ENCODE measurements around the gene TMEM138.

TMEM138 gene

DNA sequence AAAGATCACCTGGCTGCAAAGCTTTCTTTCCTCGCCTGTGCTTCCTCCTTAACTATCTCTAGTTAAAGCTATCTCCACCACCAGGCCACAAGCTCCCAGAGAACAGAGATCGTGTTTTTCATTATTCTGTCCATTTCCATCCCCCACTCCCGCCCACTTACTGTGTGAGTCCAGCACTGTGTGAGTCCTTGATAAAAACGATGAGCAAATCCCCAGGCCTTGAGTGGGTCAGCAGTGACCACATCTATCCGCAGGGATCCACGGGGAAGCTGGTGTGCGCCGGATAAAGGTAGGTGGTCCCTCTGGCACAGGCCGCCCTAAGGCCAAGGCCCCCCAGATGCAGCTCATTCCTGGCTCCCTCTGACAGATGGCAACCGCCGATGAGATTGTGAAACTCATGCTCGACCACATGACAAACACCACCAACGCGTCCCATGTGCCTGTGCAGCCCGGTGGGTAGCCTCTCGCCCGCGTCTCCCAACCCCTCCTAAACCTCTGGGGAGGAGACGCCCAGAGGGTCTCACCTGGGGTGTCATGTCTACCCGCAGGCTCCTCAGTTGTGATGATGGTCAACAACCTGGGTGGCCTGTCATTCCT is 19.9 kb upstream of the TMEM138 start:
- no peak for DNase-seq

- DNase-seq: no peak
Observed at GRCh38 chr11:61343792-61344745, 18.1 kb upstream of the TMEM138 start.

- no peak for DNase-seq
Observed at GRCh38 chr11:61345170-61345610, 17.0 kb upstream of the TMEM138 start.

- no peak for DNase-seq
Observed at GRCh38 chr11:61345954-61346843, 16.0 kb upstream of the TMEM138 start.

DNA sequence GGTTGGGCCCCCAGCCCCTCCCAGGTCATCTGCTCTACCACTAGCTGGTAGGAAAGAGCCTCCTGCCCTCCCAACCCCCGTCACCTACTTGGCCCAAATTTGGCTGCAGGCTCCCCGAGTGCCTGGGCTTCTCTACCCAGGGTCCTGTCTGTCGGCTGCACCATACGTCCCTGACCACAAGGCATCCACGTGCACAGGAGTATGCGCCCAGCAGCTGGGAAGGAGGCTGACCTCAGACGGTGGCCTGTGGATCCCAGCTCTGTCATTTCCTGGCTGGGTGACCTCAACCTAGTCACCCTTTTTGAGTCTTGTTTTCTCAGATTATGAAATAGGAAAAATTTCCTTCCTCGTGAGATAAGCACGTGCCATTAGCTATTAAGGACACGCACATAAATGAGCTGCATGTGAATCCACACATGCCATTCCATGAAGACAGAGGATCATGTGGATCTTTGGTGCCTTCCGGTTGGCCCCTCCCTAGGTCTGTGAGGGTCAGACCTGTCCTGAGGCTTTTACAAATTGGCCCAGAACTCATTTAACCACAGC is 14.2 kb upstream of the TMEM138 start:
- DNase-seq: no peak

GRCh38 chr11:61349189-61349751 is 12.9 kb upstream of the TMEM138 start:
- no peak for DNase-seq

DNA sequence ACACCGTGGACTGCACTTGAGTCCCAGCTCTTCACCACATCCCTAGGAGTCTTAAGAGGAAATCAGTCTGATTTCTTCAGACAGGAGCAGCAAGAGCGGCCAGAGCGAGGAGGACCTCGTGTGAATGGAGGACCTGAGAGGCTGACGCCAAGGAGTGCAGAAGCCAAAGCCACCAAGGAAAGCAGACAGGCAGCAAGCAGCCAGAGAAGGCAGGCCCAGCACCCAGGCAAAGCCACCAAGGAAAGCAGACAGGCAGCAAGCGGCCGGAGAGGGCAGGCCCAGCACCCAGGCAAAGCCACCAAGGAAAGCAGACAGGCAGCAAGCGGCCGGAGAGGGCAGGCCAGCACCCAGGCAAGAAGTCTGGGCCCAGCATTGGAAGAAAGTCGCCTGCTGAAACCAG is 12.3 kb upstream of the TMEM138 start:
- DNase-seq: no peak

DNA sequence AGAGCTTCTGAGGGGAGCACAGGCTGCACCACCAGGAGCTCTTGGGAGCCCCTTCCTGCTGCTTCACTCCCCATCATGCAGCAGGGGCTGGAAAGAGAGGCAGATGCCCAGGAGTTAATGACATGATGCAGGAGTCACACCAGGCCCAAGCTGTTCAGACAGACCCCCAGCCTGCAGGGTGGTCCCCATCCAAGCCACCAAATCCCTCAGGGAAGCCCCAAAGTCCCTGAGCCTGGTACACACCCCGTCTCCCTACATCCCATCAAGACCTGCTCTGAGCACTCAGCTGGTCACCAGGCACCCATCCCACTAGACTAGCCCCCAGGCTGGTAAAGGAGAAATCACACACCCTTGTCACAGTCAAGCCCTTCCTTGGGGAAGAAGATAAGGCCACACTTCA is 11.8 kb upstream of the TMEM138 start:
- no peak for DNase-seq

GRCh38 chr11:61350803-61351202 is 11.4 kb upstream of the TMEM138 start:
- no peak for DNase-seq

DNA sequence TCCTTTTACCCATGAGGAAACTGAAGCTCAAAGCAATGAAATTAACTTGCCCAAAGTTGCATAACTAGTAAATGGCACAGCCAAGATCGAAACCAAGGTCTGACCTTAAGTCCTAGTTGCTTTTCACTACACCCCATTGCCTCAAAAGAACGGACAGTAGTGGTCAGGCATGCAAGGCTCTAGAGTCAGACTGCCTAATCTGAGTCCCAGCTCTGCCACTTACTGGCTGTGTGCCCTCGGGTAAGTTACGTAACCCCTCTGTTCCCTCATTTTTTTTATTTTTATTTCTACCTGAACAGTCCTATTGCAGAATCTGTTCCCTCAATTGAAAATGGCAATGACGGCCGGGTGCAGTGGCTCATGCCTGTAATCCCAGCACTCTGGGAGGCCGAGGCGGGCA is 10.1 kb upstream of the TMEM138 start:
- no peak for DNase-seq

GRCh38 chr11:61353131-61354067 is 8.8 kb upstream of the TMEM138 start:
- DNase-seq: no peak

- DNase-seq: no peak
Observed at GRCh38 chr11:61354208-61354607, 8.0 kb upstream of the TMEM138 start.

- DNase-seq: no peak
Observed at GRCh38 chr11:61356706-61357105, 5.5 kb upstream of the TMEM138 start.

DNA sequence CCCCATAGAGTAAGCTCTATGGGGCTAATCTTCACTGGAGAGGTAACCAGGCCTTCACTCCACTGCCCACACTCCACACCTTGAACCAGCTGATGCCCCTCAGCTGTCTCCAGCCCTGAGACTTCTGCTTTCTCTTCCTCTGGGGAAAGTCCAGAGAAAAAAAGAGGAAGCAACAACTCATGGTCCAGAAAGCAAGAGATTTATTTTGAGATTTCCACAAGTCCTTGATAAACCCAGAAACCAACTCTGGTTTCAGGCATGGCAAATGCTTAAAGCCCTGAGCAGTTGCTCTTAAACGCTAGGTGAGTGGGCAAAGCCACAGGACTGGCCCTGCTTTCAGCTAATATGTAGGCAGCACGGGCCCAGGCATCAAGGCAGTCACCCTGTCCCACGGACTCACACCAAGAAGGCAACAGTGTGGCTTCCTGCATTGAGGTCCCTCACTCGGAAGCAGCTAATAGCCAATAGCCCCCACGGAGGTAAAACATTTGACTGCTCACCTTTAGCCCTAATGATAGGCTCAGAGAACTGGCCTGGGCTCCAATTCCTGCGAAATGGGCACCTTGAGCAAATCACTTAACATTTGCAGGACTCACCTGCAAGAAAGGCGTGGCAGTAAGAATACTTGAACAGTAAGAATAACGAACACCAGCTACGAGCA is 4.8 kb upstream of the TMEM138 start:
- no peak for DNase-seq

DNA sequence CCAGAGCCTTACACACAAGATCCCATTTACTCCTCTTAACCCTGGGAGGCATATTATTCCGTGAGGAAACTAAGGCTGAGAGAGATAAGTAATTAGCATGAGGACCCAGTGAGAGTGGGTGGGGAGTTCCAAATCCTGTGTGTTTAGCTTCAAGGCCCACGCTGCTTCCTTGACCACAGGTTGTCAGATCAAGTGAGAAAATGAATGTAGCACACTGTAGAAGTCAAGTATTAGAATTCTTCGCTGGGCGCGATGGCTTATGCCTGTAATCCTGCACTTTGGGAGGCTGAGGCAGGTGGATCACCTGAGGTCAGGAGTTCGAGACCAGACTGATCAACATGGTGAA is 4.3 kb upstream of the TMEM138 start:
- DNase-seq: no peak

- no peak for DNase-seq
Observed at GRCh38 chr11:61358566-61358965, 3.6 kb upstream of the TMEM138 start.

DNA sequence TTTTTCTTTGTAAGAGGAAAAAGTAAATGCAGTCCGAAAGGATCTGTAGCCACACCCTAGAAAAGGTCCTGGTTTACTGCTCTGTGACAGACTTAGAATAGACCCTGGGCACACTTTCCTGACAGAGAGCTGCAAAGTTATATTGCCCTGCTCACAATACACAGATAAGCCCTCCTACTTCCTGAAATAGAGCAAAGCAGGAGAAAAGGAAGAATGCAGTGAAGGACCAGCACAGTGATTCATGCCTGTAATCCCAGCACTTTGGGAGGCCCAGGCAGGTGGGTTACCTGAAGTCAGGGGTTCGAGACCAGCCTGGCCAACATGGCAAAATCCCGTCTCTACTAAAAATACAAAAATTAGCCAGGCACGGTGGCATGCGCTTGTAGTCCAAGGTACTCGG is 2.7 kb upstream of the TMEM138 start:
- no peak for DNase-seq

- no peak for DNase-seq
Observed at GRCh38 chr11:61361237-61361740, 885 bp upstream of the TMEM138 start.

DNA sequence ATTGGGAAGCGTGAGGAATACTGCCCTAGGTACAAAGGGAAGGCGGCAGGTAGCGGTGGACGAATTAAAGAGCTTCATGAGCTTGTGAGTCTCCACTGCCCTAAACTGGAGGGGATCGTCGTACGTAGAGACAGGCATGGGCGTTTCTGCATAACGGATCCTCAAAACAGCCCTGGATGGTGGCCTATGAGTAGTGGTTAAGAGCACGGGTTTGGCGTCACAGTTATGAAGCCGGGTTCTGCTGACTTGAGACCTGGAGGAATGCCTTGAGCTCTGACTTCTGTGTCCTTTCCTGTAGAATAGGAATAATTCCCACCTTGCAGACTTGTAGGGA is 335 bp downstream of the TMEM138 start:
- DNase-seq: peak; percentile 29

- no peak for DNase-seq
Observed at GRCh38 chr11:61364012-61364675, 2.0 kb downstream of the TMEM138 start.

Data from fibroblast of skin of right quadriceps (primary cell).